ENCODE measurements around the gene ARHGEF39.

DNA sequence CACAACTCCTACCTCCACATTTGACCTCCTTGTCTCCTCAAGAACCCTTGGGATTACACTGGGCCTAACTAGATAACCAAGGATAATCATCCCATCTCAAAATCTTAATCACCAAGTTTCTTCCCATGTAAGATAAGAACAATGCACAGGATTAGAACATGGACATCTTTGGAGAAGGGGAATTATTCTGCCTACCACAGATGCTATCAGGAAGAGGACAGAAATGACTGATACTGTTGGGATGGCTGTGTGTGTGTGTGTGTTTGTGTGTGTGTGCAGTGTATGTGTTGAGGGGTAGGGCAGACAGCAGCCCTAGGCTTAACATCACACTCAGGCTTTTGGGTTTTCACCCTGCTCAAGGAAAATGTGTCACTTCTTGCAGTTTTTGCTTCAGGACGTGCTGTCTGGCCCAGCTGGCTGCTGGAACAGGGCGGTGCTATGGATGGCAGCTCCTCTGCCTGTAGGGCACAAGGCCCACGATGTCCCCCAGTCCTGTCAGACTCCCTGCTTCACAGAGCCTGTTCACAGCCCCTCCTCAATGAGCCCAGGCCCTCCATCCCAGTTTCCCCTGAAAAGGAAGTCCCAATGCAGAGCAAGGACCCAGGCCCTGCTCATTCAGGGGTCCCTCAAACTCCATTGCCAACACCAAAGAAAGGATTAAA is 16.5 kb upstream of the ARHGEF39 start:
- TF ChIP-seq, protein P1, sequence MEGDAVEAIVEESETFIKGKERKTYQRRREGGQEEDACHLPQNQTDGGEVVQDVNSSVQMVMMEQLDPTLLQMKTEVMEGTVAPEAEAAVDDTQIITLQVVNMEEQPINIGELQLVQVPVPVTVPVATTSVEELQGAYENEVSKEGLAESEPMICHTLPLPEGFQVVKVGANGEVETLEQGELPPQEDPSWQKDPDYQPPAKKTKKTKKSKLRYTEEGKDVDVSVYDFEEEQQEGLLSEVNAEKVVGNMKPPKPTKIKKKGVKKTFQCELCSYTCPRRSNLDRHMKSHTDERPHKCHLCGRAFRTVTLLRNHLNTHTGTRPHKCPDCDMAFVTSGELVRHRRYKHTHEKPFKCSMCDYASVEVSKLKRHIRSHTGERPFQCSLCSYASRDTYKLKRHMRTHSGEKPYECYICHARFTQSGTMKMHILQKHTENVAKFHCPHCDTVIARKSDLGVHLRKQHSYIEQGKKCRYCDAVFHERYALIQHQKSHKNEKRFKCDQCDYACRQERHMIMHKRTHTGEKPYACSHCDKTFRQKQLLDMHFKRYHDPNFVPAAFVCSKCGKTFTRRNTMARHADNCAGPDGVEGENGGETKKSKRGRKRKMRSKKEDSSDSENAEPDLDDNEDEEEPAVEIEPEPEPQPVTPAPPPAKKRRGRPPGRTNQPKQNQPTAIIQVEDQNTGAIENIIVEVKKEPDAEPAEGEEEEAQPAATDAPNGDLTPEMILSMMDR (optimal IDR thresholded peaks at IDR 0.05 in 1 of 3, IDR thresholded peaks at IDR 0.05 in 1 of 3, conservative IDR thresholded peaks at IDR 0.05 in 1 of 3; ENCODE audit: extremely low read depth in 1 of 3, insufficient read depth in 2 of 3, low read length in 3 of 3): no peak
- no peak for TF ChIP-seq EZH2 (IDR thresholded peaks at IDR 0.05; ENCODE audit: low read length)
